Nucleus accumbens (tissue), 56 donors: ENCODE results near the gene FAM83F.

ENCODE experiments used
- DNase-seq, 56 donors: peaks; one replicate each; lab custom pipeline; 2025; lab: John Stamatoyannopoulos, UW

Gene FAM83F

DNA sequence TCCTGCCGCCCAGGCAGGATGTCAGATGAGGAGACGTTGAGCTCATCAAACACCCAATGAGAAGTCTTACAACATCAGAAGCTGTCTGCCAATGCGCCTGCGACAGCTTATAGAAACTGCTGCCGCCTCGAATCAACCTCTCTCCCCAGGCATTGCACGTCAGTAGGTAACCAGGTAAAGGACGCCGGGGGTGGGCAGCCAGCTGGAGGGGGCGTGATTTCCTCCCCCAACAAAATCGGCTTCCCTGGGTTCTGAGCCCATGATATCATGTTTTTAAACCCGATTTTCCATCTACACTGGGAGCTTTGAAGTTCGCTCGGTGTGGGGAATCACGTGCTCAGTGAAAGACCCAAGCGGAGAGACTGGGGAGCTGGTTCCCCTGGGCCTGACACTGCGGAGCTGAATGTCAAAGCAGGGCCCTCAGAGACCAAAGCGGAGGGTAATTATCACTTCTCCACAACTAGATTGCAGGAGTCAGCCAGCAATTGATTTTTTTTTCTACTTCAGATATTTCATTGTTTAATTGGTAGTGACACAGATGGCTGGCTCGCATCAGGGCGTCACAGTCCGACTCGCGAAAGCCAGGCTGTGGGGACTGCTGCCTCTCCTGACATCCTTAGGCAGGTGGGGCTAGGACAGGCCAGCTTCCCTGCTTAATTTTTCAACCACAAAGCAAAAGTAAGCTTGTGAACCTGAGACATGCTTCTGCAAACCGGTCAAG, 15.4 kb downstream of the FAM83F start:
- peak in 3 of 56 donors; percentile 6 to 18 (median 11) for DNase-seq

DNA sequence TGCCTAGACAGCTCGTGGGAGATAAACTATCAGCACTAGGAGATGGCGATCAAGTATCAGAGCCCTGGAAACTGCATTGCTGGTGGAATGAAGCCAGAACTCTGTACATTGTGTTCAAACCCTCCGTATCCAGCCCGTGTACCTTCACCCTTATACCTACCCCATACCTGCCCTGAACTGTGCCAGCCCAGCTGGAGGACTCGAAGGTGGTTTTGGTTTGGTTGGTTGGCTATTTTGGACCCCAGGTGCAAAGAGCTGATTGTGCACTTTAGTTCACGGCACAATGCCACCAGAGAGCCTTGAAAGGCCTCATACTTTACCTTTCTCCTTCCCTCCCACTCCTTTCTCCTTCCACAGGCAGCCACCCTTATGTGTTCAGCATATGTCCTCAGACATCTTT, 16.0 kb downstream of the FAM83F start:
- DNase-seq = no peak

- DNase-seq = no peak
Measured at GRCh38 chr22:40014667-40015248, 20.0 kb downstream of the FAM83F start.

DNA sequence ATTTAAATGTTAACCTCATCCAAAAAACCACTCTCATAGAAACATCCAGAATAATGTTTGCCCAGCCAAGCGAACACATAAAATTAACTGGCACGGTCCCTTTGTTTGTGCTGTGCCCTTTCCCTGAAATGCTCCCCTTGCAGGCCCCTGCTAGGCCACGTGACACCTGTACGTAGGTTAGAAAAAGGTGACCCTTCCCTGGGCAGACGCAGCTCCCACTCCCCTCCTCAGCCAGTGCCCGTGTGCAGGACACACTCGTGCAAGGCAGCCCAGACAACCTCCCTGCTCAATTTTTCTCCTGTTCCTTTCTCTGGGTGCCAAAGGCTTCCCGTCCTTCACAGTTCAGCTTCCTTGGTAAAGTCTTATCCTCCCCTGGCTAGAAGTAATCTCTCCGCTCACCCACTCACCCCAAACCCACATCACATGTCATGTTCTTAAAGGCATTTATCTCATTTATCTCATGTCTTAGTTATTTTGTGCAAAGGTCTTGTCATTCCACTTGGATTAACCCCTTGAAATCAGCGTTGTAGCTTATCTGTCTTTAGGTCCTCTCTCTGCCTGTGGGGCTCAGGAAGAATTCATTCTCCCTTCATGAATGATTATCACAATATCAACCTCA, 20.7 kb downstream of the FAM83F start:
- no peak for DNase-seq

DNA sequence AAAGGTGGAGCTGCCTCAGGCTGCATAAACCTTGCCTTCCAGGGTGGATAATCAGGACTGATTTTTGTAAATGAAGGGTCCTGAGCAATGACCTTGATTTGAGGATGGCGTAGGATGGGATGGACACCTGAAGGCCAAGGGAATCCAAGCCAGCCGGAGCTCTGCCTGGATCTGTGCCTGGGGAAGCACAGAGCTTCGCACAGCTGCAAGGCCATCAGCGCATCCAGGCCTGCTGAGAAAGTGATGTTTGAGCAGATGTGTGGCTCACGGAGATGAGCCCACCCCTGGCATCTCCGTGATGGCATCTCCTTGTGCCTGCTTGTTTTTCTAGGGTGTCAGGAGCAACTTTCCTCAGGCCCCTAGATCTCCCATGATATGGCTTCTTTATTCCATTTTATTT, 23.3 kb downstream of the FAM83F start:
- DNase-seq = no peak

DNA sequence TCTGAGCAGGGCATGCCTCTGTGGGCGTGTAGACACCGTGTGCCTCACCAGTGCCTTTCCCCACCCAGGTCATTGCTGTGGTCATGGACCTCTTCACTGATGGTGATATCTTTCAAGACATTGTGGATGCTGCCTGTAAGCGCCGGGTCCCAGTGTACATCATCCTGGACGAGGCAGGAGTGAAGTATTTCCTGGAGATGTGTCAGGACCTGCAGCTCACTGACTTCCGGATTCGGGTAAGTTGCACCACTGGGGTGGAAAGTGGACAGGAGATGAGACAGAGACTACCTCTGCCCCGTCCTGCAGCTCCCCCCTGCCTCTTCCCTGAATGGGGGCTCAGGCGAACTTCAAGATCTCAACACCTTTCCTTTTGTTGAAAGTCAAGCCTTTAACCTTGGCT, 24.3 kb downstream of the FAM83F start:
- no peak for DNase-seq

DNA sequence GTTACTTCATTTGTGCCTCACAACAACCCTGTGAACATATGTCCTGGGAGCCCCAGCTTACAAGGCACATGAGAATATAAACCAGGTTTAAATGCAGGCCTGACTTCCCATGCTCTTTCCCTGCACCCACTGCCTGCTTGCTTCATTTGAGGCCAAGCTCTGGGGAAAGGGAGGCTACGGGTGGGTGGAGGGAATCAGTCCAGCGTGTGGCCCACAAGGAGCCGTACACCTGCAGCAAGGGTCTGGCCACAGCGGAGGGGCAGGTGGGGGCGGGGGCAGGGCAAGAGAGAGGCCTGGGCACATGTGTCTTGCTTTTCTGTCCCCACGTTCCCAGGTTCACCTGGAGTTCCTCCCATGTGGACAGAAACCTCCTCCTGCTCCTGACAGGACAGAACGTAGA, 26.2 kb downstream of the FAM83F start:
- no peak for DNase-seq

DNA sequence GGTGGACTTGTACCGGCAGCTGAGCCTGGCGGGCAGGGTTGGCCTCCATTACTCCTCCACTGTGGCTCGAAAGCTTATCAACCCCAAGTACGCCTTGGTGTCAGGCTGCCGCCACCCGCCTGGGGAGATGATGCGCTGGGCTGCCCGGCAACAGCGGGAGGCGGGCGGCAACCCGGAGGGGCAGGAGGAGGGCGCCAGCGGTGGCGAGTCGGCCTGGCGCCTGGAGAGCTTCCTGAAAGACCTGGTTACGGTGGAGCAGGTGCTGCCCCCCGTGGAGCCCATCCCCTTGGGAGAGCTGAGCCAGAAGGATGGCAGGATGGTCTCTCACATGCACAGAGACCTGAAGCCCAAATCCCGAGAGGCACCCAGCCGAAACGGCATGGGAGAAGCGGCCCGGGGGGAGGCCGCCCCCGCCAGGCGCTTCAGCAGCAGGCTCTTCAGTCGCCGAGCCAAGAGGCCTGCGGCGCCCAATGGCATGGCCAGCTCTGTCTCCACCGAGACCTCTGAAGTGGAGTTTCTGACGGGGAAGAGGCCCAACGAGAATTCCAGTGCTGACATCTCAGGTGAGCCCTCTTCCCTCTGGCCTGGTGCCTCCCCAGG, 26.7 kb downstream of the FAM83F start:
- no peak for DNase-seq

DNA sequence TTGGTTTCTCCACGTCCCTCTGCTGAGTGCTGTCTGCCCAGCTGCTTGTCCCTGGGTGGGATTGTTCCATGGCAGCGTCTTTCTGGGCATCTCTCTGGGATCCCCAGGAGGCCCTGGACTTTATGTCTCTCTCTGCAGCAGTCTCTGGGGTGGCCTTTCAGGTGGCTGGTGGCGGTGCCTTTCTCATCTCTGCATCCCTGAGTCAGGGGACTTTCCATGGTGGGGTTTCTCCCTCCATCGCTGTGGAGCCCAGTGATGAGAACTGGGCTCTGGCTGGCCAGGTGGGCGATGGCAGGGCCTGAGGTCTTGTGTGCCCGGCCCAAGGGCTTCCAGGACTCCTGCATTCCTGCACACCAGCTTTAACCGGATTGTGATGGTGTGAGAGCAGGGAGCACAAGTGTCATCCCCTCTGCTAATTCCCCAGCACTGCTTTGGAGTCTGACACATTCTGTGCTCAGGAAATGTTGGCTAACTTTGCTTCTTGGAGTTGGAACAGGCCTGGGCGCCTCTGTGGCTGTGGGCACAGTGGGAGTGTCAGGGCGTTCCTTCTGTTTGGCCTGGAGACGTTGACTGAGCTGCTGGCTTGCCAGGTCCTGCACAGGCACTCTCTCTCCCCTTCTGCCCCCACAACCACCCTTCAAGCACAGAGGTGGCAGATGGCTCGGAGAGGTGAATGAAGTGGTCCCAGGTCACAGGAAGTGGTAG, 27.9 kb downstream of the FAM83F start:
- no peak for DNase-seq

- peak in 20 of 56 donors; percentile 6 to 57 (median 23) for DNase-seq
Measured at GRCh38 chr22:40023341-40023841, 28.6 kb downstream of the FAM83F start.

DNA sequence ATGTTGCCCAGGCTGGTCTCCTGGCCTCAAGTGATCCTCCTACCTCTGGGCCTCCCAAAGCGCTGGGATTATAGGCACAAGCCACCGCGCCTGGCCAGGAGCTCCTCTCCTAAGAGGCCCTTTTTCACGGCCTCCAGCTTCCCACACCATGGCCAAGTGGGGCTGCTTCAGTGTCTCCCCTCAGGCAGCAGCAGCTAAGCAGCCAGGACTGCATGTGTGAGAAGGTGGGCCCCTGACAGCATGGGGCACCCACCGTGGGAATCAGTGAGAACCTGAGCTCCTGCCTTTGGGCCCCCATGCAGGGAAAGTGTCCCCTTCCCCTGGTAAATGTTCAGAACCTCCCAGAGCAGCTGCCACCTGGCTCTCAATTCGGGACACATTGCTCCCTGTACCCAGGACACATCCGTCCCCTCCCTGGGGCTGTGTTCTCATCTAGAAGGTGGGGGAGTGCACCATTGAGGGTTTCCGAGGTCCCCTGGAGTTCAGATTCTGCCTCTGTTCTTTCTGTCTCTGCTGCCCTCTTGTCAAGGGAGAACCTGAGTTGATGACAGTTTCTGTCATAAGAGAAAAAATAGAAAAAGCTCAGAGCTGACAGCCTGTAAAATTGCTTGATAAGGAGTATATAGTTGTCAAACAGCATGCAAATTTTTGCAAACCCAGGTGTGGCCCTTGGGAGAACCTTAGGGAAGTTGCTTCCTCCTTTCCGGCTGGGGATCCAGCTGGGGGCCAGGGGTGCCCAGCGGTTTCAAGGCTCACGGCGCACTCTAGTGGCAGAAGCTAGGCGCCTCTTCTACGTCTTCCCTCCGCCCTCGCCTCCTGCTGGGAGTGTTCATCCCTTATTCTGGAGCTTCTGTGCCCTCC, 29.7 kb downstream of the FAM83F start:
- peak in 47 of 56 donors; percentile 5 to 84 (median 39) for DNase-seq

- DNase-seq = peak in 1 of 56 donors; percentile 43
Measured at GRCh38 chr22:40025062-40025379, 30.3 kb downstream of the FAM83F start.

GRCh38 chr22:40025856-40026255, 31.1 kb downstream of the FAM83F start:
- no peak for DNase-seq

GRCh38 chr22:40026641-40027040, 31.9 kb downstream of the FAM83F start:
- no peak for DNase-seq

- no peak for DNase-seq
Measured at GRCh38 chr22:40027191-40028097, 32.7 kb downstream of the FAM83F start.

DNA sequence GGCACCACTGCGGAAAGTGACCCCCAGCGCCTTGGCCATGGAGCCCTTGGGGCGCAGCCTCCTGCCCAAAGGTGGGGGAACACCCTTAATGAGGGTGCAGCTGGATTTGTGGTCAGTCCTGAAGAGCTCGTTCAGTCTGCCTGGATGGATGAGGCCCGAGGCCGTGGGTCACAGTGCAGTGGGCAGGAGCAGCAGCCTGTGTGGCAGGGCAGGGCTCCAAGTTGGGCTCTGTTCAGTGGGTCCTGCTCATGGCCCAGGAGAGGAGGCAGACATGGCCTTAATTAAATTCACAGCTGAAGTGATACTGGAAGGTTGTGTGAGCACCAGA, 33.3 kb downstream of the FAM83F start:
- no peak for DNase-seq

DNA sequence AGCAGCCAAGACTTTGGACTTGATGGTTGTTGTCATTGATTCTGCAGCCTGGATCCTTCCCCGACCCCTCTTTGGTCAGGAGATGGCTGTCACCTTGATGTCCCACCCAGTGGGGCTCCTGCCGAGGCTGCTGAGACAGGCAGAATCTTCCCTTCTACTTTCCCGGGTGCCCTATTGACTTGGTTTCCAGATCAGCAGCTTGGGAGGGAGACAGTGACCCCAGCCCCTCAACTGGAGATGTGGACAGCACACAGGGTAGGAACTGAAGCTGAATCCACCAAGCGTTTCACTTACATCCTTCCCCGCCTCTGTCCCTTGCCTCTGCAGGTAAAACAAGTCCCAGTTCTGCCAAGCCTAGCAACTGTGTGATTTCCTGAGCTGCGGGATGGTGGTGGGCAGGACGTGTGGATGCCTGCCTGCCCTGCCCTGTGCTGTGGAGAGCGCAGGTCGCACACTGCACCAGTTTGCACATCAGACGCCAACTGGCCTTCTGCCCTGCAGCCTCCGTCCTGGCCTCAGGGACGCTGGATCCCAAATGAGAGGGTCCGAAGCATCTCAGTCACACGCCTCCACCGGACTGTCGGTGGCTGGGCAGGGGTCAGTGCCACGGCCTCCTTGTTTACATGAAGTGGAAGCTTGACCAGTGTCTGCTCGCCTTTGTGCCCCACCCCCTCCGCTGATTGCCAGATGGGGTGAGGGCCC, 34.6 kb downstream of the FAM83F start:
- no peak for DNase-seq

GRCh38 chr22:40030026-40030757, 35.4 kb downstream of the FAM83F start:
- DNase-seq = no peak
